Mucosa of descending colon (tissue), 3 donors: ENCODE measurements around the gene STK32B. TPM values are rescaled to one million over a fixed set of nuclear protein-coding genes. Genes with fewer than 3 reads are reported as not detected.

Experiments used
- ATAC-seq: fragments of 200-7000 bp; cut with Tn5 transposase; one replicate; pipeline ENCODE4 v1.9.1; 2020; ENCODE audit warnings: mild to moderate bottlenecking, moderate library complexity
- DNase-seq, 3 donors: peaks; one replicate each; pipeline ENCODE4 v3.0.0-alpha.2; 2020
- H3K36me3 ChIP-seq: fragments of 200-600 bp; one replicate; pipeline ENCODE4 v1.8.0; 2021; ENCODE audit warnings: low read depth, mild to moderate bottlenecking
- H3K4me1 ChIP-seq: fragments of 200-600 bp; one replicate; pipeline ENCODE4 v1.8.0; 2021; ENCODE audit warnings: low read depth, mild to moderate bottlenecking
- H3K4me3 ChIP-seq: fragments of 200-600 bp; one replicate; pipeline ENCODE4 v1.8.0; 2021; ENCODE audit warnings: mild to moderate bottlenecking
- H3K9me3 ChIP-seq: fragments of 200-600 bp; one replicate; pipeline ENCODE4 v1.8.0; 2021; ENCODE audit warnings: mild to moderate bottlenecking
- intact Hi-C, 2 donors: fragments of 100-400 bp; cut with DNase I in 1 of 2; cut with micrococcal nuclease in 1 of 2; formaldehyde crosslinking; loops; one replicate each; pipeline versions ENCODE4 v1.11.0 to v1.11.1; 2022; cut with DNase I, micrococcal nuclease
- total RNA-seq, 3 donors: library from RNA; stranded (reverse); fragmentation: NEBNext Ultra II Directional in 2 of 3; extraction: Animal tissue kit (Norgen Biotek cat#: 25700) in 2 of 3; gene quantifications; one replicate each; pipeline versions ENCODE4 v1.2.1 to v1.2.4, GENCODE V29; 2021 to 2023
- TF ChIP-seq, protein P1 (sequence below): fragments of 200-600 bp; IDR thresholded peaks from one replicate; pipeline ENCODE4 v1.8.0; 2022; ENCODE audit warnings: antibody characterized with exemption, mild to moderate bottlenecking
- donor health status: DM: no; HTN: no; CAD: no; lungs with moderate emphysema.
- donor health status: DM: no; HTN: no; CAD: no.
- donor health status: DM: no; HTN: yes; CAD: no.

STK32B gene
- total RNA-seq, 3 donors from 2014 or later = 0.67 to 2.2 (median 1.1) TPM

DNA sequence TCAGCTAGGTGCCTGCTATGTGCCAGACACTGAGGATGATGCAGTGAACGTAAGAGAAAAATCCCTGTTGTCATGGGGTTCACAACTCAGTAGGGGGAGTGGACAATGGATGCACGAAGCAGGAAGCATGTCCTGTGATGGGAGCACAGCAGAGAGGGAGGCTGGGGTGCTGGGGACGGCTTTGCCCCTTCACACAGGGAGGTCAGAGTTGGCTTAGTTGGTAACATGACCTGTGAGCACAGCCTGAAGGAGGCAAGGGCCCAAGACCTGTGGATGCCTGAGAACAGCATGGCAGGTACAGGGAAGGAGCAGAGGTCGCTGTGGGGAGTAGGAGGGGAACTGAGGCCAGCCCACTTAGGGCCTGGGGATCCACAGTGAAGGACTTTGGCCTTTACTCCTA, 109.4 kb downstream of the STK32B start:
- TF ChIP-seq, protein P1, sequence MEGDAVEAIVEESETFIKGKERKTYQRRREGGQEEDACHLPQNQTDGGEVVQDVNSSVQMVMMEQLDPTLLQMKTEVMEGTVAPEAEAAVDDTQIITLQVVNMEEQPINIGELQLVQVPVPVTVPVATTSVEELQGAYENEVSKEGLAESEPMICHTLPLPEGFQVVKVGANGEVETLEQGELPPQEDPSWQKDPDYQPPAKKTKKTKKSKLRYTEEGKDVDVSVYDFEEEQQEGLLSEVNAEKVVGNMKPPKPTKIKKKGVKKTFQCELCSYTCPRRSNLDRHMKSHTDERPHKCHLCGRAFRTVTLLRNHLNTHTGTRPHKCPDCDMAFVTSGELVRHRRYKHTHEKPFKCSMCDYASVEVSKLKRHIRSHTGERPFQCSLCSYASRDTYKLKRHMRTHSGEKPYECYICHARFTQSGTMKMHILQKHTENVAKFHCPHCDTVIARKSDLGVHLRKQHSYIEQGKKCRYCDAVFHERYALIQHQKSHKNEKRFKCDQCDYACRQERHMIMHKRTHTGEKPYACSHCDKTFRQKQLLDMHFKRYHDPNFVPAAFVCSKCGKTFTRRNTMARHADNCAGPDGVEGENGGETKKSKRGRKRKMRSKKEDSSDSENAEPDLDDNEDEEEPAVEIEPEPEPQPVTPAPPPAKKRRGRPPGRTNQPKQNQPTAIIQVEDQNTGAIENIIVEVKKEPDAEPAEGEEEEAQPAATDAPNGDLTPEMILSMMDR = no peak
- ATAC-seq (no peak), DNase-seq (no peak)
- Histone ChIP-seq H3K4me1 (no peaks in the 10 kb centered on the region), H3K9me3 (no peaks in the 10 kb centered on the region), H3K4me3 (no peak overlapping the region), H3K36me3 (no peaks in the 10 kb centered on the region)
- intact Hi-C loops = no loop called here

DNA sequence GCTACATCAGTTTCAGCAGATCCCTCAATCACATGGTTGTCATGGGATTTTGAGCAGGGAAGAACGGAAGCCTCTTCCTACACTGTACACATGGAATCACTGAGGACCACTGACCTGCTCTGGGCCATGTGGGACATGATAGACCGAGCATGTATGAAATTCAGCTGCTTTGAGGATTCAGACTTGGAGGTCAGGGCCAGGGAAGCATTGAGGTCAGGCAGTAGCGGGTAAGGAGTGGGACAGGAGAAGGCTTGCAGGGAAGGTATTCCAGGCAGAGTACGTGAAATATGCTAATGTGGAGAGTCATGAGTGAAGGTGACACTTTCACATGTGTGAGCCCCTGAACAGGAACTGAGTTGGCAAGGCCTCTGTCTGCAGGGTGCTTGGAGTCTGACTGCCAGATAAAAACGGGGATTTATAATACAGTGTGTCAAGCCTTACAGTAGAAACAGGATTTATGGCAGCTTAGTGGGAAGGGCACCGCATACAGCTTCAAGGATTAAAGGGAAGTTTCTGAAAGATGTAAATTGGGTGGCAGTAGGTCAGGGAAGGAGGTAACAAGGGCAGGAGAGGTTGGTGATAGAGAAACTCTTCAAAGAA, 111.7 kb downstream of the STK32B start:
- TF ChIP-seq, protein P1 = no peak
- no peaks in the 10 kb centered on the region for H3K36me3 ChIP-seq
- intact Hi-C loops = no loop called here
- no peaks in the 10 kb centered on the region for H3K9me3 ChIP-seq
- no peak overlapping the region for H3K4me3 ChIP-seq
- ATAC-seq (no peak), DNase-seq (no peak)
- no peaks in the 10 kb centered on the region for H3K4me1 ChIP-seq

DNA sequence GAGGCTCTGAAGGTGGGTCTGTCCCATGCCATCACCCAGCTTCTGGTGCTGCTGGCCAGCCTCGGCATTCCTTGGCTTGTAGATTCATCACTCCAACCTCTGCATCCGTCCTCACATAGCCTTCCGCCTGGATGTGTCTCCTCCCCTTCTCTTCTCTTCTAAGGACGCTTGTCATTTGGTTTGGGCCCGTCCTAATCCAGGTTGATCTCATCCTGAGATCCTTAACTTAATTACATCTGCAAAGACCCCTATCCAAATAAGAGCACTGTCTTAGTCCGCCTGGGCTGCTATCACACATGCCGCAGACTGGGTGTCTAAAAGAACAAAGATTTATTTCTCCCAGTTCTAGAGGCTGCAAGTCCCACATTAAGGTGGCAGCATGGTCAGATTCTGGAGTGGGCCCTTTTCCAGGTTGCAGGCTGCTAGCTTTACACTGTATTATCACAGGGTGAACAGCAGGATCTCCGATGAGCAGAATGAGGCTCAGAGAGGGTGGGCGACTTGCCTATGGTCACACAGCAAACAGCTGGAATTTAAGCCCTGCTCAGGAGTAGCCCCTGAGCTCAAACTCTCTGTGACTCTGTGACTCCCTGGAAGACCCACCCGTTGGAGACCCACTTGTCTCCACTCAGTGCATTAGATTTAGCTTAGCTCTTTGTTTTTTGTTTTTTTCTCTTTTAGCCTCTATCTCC, 113.1 kb downstream of the STK32B start:
- ATAC-seq = no peak
- no peak for DNase-seq
- intact Hi-C loops = no loop called here
- no peaks in the 10 kb centered on the region for H3K9me3 ChIP-seq
- no peak overlapping the region for H3K4me3 ChIP-seq
- H3K4me1 ChIP-seq = no peaks in the 10 kb centered on the region
- no peaks in the 10 kb centered on the region for H3K36me3 ChIP-seq
- TF ChIP-seq, protein P1 = no peak

DNA sequence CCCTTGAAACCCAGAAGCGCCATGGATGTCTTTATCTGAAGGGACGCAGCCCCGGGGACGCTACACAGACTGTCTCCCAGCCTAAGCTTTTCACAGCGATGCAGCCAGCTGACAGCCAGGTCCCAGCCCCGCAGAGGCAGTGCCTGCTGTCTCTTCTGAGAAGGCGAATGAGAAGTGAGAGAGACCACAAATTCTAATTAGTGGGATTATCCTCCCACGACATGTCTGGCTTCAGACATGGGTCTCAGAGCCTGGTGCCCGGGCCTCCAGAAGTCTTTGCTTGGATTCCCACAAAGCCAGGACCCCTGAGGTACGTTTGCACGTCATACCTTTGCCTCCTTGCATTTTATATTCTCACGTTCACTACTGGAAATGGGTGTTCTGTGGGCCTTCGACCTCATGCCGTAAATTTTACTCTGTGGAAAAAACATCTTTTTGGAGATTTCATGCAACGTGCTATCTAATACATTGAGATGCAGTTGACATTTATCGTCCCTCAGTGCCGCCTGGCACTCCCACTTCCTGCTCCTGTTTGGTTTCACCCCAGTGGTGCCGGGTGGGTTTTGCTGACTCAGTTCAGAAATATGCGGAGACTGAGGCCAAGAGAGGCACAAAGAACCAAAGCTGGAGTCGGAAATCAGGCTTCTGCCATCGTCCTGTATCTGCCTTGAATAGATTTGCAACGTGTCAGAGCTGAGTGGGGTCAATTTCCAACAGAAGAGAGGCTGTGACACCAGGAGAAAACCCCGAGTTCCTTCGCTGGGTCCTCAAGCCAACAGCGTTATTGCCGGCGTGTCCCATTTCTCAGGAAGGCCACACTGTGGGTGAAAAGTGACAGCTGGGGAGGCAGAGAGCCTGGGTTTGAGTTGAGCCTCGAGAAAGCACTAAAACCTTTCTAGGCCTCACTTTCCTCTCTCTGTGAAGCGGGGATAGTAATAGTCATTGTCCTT, 114.4 kb downstream of the STK32B start:
- no peak for DNase-seq
- TF ChIP-seq, protein P1 = no peak
- Histone ChIP-seq H3K4me3 (no peak overlapping the region), H3K36me3 (no peaks in the 10 kb centered on the region), H3K9me3 (no peaks in the 10 kb centered on the region), H3K4me1 (no peaks in the 10 kb centered on the region)
- intact Hi-C loops = no loop called here
- ATAC-seq = no peak

DNA sequence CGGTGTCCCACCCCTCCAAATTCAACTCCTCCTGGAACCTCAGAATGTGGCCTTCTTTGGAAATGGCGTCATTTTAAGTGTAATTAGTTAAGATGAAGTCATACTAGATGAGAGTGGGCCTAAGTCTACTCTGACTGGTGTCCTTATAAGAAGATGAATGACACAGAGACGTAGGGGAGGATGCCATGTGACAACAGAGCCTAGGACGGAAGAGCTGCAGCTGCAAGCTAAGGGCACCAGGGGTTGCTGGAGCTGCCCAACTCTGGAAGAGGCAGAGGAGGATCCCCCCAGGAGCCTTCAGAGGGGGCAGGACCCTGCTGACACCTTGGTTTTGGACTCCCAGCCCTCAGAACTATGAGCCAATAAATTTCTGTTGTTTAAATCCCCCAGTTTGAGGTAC, 115.1 kb downstream of the STK32B start:
- no peaks in the 10 kb centered on the region for H3K4me1 ChIP-seq
- TF ChIP-seq, protein P1 = no peak
- DNase-seq = no peak
- H3K36me3 ChIP-seq = no peaks in the 10 kb centered on the region
- no peaks in the 10 kb centered on the region for H3K9me3 ChIP-seq
- intact Hi-C loops = no loop called here
- no peak overlapping the region for H3K4me3 ChIP-seq
- ATAC-seq = no peak
